Dermis microvascular lymphatic vessel endothelial cell (primary cell): ENCODE measurements around the gene APBA2. TPM values are rescaled to one million over a fixed set of nuclear protein-coding genes. Genes with fewer than 3 reads are reported as not detected.

Source experiments
- DNase-seq, 2 donors: peaks; one replicate each; pipeline versions ENCODE4 v3.0.0 to v3.0.0-alpha.2; 2010; ENCODE audit warnings: low read depth in 2 of 2
- total RNA-seq: library from RNA; depleted of rRNA; stranded (reverse); fragments of >200 nt; gene quantifications from 2 replicates; pipeline ENCODE4 v1.2.1, GENCODE V29; 2014

Gene APBA2
- total RNA-seq, 1 donor from 2014 or later = 22.7 TPM

- no peak for DNase-seq
Measured at GRCh38 chr15:29081781-29082180, 196.0 kb downstream of the APBA2 start.

GRCh38 chr15:29083161-29083560, 197.4 kb downstream of the APBA2 start:
- DNase-seq = no peak

GRCh38 chr15:29083858-29084257, 198.1 kb downstream of the APBA2 start:
- DNase-seq = no peak

GRCh38 chr15:29086001-29086400, 200.2 kb downstream of the APBA2 start:
- no peak for DNase-seq

GRCh38 chr15:29086891-29087290, 201.1 kb downstream of the APBA2 start:
- DNase-seq = no peak

- no peak for DNase-seq
Measured at GRCh38 chr15:29087521-29088285, 201.9 kb downstream of the APBA2 start.

GRCh38 chr15:29088666-29089065, 202.9 kb downstream of the APBA2 start:
- no peak for DNase-seq

- DNase-seq = peak in 1 of 2 donors; percentile 21
Measured at GRCh38 chr15:29089731-29090616, 204.2 kb downstream of the APBA2 start.

- DNase-seq = peak in 1 of 2 donors; percentile 41
Measured at GRCh38 chr15:29090617-29091466, 205.1 kb downstream of the APBA2 start.

- DNase-seq = no peak
Measured at GRCh38 chr15:29091666-29092065, 205.9 kb downstream of the APBA2 start.

GRCh38 chr15:29092376-29093064, 206.7 kb downstream of the APBA2 start:
- DNase-seq = no peak

GRCh38 chr15:29093065-29093435, 207.3 kb downstream of the APBA2 start:
- no peak for DNase-seq

- DNase-seq = no peak
Measured at GRCh38 chr15:29093696-29094343, 208.0 kb downstream of the APBA2 start.

- no peak for DNase-seq
Measured at GRCh38 chr15:29094711-29095110, 208.9 kb downstream of the APBA2 start.

GRCh38 chr15:29095746-29096145, 210.0 kb downstream of the APBA2 start:
- no peak for DNase-seq

- no peak for DNase-seq
Measured at GRCh38 chr15:29097168-29097567, 211.4 kb downstream of the APBA2 start.

- peak in 1 of 2 donors; percentile 24 for DNase-seq
Measured at GRCh38 chr15:29097971-29098370, 212.2 kb downstream of the APBA2 start.

- no peak for DNase-seq
Measured at GRCh38 chr15:29098652-29099051, 212.9 kb downstream of the APBA2 start.

GRCh38 chr15:29099131-29099880, 213.5 kb downstream of the APBA2 start:
- no peak for DNase-seq

- no peak for DNase-seq
Measured at GRCh38 chr15:29100486-29101000, 214.8 kb downstream of the APBA2 start.
